HG02943 (cell line): ENCODE results near the gene LIFR.
"Not testable (repeated sequence)": the region's sequence is repeated elsewhere in the genome, so short reads cannot be mapped to it uniquely, and the experiment has no call there.

Experiments used
- ATAC-seq: cut with Tn5 transposase; IDR thresholded peaks from one replicate; pipeline ENCODE4 v1.9.1; 2021; ENCODE audit warnings: mild to moderate bottlenecking, low read depth, moderate library complexity; ENCODE audit not compliant: unreplicated experiment

LIFR gene

DNA sequence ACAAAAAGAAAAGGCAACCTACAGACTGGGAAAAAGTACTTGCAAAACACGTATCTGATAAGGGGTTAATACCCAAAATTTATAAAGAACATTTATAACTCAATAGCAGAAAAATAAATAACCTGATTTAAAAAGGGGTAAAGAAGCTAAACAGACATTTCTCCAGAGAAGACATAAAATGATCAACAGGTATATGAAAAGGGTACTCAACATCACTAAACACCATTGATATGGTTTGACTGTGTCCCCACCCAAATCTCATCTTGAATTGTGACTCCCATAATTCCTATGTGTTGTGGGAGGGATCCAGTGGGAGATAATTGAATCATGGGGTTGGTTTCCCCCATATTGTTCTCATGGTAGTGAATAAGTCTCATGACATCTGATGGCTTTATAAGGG lies 27.1 kb upstream of the LIFR start:
- ATAC-seq = no peak

DNA sequence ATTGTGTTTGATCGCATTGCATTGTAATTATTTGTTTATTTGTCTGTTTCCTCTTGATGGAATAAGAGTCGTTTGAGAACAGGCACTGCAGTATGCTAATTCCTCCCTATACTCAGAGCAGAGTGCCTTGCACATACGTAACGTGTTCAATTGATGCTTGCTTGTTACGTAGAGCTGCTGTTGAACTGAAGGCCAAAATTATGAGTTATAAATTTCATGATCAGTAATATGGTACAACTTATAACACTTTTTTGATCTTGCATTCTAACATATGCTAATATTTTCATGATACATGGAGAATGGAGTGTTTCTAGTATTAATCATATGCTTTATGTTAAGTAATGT lies 26.5 kb upstream of the LIFR start:
- ATAC-seq = no peak

DNA sequence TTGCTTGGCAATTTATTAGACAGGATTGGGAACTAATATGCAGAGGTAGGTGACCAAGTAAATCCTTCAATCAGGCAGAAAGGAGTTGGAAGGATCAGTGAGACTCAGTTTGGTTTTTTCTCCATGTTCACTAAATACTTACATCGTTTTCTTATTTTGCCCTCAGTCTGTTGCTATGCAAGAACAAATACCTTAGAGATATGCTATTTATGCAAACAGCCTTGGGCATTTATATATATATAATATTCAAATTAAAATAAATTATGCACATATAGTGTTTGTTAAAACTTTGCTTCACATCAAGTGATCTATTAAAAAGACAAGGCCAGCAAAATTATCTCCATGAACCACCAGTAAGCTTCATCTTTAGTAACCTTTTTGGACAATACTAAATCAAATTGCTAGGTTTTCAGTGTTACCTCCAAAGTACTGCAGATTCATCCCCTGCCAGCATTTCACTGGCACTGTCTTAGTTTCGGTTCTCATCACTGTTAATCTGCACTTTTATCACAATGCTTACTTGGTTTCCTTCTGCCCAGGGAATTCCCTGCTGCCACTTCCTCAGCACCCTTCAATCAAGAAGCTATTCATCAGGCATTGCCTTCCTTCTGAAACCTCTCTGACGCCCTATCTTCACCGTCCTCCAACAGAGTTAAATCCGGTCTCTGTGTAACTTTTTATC lies 26.0 kb upstream of the LIFR start:
- no peak for ATAC-seq

DNA sequence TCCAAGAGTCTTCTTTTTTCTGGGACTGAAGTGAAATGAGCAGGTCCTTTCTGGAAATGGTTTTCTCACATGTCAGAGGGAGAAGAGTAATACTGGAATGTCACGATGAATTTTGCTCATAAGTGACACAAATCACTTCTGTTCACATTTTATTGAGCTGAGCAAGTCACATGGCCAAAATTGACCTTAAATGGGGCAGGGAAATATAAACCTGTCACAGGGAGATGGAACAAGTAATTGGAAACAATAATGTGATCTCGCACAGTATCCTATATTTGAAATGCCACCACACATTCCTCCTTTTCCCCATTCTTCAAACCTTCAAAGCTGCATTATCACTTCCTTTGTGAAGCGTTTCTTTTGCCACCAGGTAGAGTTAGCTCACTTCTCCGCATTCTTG lies 25.2 kb upstream of the LIFR start:
- no peak for ATAC-seq

DNA sequence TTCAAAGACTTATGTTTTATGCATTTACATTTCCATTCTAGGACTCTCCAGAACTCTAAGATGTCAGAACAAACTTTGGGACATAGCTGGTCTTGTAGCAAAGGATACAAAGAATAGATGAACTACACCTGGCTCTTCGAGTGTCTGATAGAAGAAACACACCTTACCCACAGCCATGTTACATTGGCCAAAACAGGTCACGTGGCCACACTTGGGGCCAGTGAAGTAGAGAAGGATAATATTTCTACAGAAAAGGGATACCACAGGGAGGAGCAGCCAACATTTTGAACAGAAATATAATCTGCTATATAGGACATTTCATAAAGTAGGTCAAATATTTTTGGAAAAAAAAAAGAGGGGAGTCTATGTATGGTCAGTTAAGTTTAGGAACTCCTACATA lies 22.7 kb upstream of the LIFR start:
- ATAC-seq = no peak

DNA sequence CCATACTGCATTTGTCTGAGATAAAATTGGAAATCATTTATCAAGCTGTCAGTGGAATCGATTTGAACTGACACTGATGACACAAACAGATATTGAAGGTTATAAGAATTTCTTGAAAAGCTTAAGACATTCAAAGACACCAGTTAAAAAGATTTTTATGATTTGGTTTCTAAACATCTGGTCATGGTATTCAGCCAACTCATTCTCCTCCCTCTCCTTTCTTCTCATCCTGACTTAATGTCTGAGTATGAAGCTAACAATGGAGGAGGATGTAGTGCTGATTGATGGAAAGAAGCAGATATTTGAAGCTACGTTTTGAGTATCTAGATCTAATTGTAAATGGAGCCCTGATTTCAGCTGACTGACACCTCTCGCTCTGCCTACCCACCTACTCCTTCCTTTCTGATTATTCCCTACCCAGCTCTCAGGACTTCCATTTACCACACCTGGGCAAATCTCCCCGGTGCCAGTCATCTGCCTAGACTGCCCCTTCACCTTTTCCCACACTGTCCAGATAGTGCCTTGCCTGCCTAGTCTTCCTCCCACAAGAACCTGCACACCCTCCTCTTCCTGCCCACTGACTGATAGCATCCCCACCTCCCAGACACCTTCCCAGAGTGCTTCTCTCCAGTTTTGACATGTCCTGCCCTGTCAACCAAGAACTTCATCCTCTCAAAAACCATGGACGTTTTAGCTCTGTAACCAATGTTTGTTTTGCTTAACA lies 20.7 kb upstream of the LIFR start:
- no peak for ATAC-seq

DNA sequence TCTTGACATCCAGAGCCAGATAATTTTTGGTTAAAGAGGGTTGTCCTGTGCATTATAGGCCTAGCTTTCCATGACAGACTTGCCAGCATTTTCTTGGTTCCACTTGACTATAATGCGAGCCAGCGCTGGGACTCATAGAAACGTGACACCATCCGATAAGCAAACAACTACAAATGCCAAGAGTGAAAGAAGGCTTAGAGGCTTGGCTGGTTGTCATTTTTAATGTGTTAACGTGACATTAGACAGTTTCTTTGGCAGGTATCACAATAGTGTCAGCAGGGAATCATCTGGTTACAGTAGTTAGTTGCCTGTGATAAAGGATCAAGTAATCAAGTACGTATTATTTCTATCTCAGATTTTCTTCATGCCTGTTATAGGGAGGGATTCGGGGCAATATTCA lies 20.0 kb upstream of the LIFR start:
- ATAC-seq = no peak

DNA sequence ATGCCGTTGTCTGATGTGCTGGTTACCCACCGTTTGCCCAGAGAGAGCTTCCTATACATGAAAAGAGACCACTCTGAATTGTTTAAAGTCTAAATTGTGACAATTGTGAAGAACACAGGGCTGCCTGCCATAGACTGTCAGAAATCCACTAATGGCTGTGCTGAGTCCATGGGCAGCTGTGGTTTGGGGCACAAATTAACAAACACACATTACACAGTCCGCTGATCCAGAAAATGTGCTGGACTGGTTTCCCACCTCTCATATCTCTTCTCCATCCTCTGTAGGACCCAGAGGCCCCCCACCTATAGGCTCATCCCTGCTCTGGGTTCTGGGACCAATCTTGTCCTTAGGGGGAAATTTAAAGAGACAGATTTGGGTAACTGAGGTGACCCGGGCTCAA lies 19.0 kb upstream of the LIFR start:
- no peak for ATAC-seq

DNA sequence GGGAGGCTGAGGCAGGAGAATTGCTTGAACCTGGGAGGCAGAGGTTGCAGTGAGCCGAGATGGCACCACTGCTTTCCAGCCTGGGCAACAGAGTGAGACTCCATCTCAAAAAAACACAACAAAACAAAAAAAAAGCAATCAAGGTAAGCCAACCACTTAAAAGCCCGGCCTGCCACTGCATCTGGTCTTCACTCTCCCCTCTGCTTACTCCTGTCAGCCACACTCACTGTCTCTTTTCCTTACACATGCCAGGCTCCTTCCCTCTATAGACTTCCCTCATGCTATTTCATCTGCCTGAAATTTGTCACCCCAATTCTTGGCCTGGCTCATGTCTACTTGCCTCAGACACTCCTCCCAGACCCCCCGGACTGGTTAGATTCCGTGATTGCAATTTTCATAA lies 17.6 kb upstream of the LIFR start:
- no peak for ATAC-seq

DNA sequence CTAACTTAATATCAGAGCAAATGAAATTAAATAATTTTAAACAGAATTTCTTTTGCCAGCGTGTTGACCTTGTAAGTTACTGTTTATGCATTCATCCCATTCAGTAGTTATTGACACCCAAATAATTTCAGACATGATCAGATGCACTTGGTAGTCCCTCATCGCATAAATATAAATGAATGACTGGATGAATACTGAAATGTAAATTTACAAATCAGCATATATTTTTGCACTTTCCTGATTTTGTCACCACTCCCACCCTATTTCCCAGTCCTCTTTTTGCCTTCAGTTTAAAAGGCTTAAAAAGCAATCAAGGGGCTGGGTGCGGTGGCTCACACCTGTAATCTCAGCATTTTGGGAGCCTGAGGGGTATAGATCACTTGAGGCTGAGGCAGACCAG lies 17.1 kb upstream of the LIFR start:
- no peak for ATAC-seq

DNA sequence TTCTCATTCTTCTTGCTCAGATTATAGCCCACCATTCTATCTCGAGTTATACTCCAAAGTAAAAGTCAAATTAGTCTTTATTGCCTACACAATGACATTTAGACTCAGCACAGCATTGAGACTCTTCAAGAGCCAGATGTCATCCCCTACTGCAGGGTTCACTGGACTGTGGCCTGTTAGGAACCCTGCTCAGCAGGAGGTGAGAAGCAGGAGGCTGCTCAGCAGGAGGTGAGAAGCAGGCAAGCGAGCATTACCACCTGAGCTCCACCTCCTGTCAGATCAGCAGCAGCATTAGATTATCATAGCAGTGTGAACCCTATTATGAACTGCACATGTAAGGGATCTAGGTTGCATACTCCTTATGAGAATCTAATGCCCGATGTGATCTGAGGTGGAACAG lies 12.7 kb upstream of the LIFR start:
- no peak for ATAC-seq

DNA sequence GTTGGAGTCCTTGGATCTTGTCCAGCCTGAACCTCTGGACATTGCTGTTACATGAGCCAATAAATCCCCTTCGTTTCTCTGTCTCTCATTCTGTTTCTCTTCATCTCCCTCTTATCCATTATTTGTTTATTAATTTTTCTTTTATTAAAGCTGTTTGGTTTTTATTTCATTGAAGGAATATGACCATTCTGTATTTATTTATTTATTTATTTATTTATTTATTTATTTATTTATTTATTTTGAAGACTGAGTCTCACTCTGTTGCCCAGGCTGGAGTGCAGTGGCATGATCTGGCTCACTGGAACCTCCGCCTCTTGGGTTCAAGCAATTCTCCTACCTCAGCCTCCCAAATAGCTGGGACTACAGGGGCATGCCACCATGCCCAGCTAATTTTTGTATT lies 10.9 kb upstream of the LIFR start:
- not testable (repeated sequence) for ATAC-seq

DNA sequence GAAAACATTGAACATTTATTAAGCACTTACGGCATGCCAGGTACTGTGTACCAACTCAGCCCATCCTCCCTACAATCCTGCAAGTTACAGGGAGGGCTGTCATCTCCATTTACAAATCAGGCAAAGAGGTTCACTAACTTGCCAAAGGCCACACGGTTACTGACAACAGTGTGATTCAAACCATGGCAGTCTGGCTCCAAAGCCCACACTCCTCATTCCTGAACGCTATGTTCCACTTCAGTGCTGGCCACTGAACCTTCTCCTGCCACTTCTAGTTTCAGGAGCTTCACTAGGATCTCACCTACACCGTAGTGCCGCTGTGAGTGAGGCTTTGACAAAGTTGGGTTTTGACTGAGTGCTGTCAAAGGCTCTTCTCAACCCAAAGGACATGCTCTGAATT lies 7.2 kb upstream of the LIFR start:
- ATAC-seq = no peak

DNA sequence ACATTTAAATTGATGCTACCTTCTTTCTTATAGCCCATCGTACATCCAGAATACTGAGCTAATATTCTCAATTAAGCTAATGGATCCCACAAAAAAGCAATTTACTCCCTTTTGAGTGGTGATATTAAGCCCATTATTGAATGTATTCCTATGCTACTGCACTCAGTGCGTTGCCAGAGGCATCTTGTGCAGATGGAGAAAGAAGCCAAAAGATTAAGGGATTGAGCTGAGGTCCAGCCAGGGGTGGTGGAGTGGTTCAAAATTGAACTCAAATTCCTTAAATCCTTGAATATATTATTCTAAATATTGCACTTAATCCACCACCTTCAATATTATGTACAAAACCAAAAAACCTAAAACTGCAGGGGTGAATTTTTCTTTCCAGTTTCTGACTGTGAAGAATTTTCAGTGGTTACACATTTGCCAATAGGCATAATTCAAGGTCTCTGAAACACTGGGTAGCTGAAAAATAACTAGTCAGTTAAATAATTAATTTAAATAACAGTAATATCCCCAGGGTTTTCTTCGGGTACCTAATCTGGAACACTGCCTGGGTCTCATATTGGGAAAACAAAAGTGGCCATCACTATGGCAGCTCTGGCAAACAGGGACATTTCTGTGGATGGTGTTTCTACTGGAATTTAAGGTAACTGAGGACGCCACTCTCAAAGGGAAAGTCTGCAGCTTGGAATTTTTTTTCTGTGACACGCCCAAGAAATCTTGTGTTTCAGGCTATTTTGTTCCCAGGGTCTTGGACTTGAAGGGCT lies 6.2 kb upstream of the LIFR start:
- no peak for ATAC-seq

DNA sequence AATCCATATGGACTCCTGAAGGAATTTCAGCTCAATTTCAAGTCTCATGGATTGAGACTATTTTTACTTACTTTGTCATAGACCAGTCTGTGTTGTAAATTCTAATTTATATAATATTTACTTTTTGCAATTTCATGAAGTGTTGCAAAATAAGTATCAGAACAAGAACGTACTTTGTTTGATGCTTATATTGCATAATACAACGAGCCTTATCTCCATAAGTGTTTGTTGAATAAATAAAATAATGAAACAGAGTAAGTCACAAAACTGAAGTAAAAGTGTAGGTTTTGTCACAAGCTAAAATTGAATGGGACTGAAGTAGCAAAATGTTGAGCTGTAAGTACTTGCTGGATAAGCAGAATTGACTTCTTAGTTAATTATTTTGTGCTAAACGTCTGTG lies 3.0 kb upstream of the LIFR start:
- no peak for ATAC-seq

DNA sequence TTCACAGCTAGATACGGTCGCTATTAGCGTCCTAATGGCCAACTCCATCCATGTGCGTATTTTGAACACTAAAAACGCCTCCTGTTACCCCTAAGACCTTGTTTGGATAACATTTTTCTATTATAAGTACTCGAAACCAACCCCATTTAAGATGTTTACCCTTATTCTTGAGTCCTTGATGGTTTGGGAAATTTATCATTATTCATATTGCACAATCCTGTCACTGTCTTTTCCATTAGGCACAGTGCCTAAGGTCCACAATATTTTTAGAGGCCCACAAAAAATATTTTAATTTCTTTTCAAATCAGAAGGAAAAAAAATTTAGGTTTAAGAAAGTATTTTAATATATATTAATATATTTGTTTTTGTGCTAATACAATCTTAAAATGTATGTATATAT lies 1.3 kb upstream of the LIFR start:
- ATAC-seq = no peak

DNA sequence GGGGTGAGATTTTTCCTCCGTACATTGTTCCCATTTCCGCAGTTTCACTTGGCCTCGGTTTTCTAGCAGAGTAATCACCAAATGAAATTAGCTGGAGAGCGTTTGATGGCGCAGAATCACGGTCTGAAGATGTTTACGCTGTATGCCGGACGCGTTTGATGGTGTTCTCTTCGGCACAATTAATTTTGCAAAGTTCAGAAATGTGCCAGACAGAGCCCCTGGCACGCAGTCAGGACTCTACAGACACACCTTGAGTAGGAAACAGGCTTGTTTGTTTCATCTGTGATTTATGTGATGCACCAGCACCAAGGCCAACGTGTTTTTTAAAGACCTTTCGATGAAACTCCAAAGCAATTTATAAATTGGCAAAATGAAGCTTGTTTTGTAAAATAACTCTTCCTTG lies 863 bp upstream of the LIFR start:
- no peak for ATAC-seq

DNA sequence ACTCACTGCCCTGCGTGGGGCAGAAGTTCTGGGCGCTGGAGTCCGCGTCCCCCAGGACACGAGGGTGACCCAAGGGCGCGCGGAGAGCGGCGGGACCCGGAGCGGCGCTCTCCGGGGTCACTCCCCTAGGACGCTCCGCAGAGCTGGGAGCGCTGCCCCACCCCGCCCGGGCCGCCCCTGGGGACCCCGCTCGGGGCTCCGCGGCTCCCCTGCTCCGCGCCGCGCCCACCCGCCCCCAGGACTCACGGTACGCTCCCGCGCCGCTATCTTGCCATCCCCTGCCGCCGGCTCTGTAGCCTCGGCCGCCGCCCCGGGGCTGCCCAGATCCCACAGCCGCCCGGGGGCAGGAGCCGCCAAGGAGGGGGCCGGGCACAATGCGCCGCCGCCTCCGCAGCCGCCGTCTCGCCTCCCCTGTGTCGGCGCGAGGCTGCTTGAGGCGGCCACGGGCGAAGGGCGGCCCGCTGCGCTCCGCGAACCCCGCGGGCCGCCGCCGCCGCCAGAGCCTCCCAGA lies 303 bp downstream of the LIFR start:
- no peak for ATAC-seq

DNA sequence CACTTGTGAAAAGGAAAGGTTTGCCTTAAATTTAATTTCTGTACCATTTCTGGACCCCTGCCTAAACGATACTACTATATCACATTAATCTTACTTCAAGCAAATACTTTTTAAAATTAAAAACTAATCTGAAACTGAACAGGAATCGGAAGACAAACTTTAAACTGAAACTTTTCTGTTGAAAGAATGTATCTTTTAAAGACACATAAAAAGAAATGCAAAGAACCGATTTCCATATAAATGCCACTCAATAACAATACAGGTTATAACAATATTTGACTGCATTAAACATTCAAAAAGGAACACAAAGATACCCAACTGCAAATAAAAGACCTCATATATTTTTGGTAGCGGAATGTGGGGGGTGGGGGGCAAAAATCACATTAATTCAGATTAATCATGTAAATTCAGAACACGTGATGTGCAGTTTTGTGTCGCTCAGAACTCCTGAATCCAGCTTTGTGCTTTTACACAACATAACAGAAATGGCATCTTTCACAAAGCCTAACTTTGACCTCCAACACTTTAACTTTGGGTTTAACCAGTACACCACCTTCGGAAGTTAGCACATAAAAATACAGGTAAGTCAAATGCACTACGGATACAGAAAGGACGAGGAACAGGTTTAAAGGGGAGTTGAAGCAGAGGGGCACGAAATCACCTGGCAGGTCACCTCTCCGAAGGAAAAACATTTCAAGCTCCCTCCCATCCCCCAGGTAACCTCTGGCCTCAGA lies 925 bp downstream of the LIFR start:
- ATAC-seq = no peak

DNA sequence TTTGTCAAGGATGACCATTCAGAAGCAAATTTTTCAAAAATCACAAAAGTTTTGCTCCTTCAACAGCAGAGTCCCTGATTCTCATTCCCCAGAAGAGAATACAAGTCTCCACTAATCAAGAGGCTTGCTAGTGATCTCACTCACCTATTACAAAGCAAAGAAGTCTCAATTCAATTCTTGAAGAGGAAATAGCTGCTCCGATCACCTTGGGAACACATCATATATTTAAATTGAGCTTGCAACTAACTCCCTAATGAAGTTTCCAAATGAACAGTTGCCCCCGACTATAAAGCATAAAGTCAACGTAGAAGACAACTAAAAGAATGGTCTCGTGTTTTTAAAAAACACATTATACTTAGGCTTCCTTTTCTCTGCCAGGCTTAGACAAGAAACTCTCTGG lies 1.6 kb downstream of the LIFR start:
- no peak for ATAC-seq

DNA sequence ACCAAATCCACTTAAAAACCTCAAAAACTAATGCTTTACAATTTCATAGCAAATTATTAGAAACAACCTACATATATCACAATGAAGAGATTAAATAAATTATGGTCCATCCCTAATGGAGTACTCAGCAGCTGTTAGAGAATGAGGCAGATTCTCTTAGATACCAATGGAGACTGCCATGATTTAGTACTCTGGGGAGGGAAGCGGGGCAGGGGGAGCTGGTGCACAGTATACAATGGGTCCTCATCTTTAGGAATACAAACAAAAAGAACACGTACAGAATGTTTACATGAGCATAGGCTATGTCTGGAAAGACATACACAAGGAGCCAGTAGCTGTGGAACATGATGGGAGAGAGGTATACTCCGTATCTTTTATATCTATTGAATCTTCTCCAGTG lies 2.0 kb downstream of the LIFR start:
- no peak for ATAC-seq
